ENCODE measurements around the gene IFT20. TPM values are rescaled to one million over a fixed set of nuclear protein-coding genes. Genes with fewer than 3 reads are reported as not detected.

Gene IFT20
- total and polyA plus RNA-seq, 10 of the 15 experiments (the other 5 are each of a cell fraction or from before 2014, with no cell fraction given), result 9.4 to 38.2 (median 19.1) TPM

DNA sequence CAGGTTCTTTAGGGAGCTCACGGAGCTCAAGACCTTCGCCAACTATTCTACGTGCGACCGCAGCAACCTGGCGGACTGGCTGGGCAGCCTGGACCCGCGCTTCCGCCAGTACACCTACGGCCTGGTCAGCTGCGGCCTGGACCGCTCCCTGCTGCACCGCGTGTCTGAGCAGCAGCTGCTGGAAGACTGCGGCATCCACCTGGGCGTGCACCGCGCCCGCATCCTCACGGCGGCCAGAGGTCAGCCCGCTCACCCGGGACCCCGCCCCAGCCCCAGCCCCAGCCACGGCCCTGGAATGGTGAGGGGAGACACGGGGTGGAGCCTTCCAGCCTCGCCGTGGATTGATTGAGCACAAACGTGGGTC, 49.7 kb upstream of the IFT20 start:
- Histone ChIP-seq H3K27ac (ENCODE audit: control insufficient read depth, insufficient read depth) (0 out of 2 replicates have a peak overlapping the region, but pooled peaks have one; percentile 1), H3K9ac (ENCODE audit: control insufficient read depth, insufficient read depth, low read length) (peak overlapping the region; percentile 58), H4K20me1 (ENCODE audit: control insufficient read depth, insufficient read depth) (no peaks in the 10 kb centered on the region), H2AFZ (ENCODE audit: control insufficient read depth, low read depth, low read length) (peak overlapping the region; percentile 61), H3K27me3 (replicated peaks in 1 of 2; ENCODE audit: control insufficient read depth in 2 of 2, insufficient read depth in 2 of 2, low read length in 1 of 2) (no peaks in the 10 kb centered on the region; a peak in 2 of 4 replicates), H3K4me2 (ENCODE audit: control insufficient read depth, insufficient read depth) (peak overlapping the region; percentile 82), H3K36me3 (ENCODE audit: control insufficient read depth in 2 of 2, insufficient read depth in 2 of 2, low read length in 1 of 2) (0 out of 4 replicates have a peak, but pooled peaks cover 0 to 3% of the 10 kb centered on the region in 2 experiments), H3K4me1 (ENCODE audit: control insufficient read depth, insufficient read depth, low read length) (no peaks in the 10 kb centered on the region), H3K79me2 (ENCODE audit: control insufficient read depth, insufficient read depth, low read length) (peaks cover 2% of the 10 kb centered on the region; the same call in 1 of the 2 replicates), H3K4me3 (peak overlapping the region; percentile 65), H3K9me3 (replicated peaks; ENCODE audit: control insufficient read depth, insufficient read depth, low read length) (no peaks in the 10 kb centered on the region)
- 6% methylated on average over 29 of the region's 29 CpGs for WGBS (ENCODE audit: insufficient coverage, insufficient replicate concordance, low lambda C conversion rate, missing lambda C conversion rate)
- no TSS peak for BruUV-seq (replicated peaks)
- no peak for FAIRE-seq
- ChIA-PET RAD21 (ENCODE audit: unreplicated experiment) (no interaction called here), SMC1A (ENCODE audit: uncharacterized antibody, unreplicated experiment) (no interaction called here), CTCF (interaction anchor here (3.6 kb wide), 1 partner anchor 32 kb away, joined by 14 read pairs; no protein-coding TSS in a partner anchor), POLR2A (interaction anchor here (0.5 kb wide), 1 partner anchor 181 kb away, joined by 4 read pairs; no protein-coding TSS in a partner anchor)
- in situ Hi-C loops (cut with MboI), result no loop called here
- TF ChIP-seq SREBF2 (IDR thresholded peaks at IDR 0.05; ENCODE audit: low read length) (no peak), MTA2 (IDR thresholded peaks at IDR 0.05; ENCODE audit: low read depth) (no peak), CBX3 (IDR thresholded peaks at IDR 0.05; ENCODE audit: borderline replicate concordance, low read depth) (no peak), CEBPZ (IDR thresholded peaks at IDR 0.05; ENCODE audit: low read depth, low read length) (no peak), MYC (IDR thresholded peaks at IDR 0.05; ENCODE audit: insufficient read depth, insufficient read length, insufficient replicate concordance, low read length, severe bottlenecking) (no peak), ESRRA (IDR thresholded peaks at IDR 0.05; ENCODE audit: low read length) (no peak), MYB (IDR thresholded peaks at IDR 0.05; ENCODE audit: borderline replicate concordance, low read depth, low read length) (no peak)
- peak; percentile 55 for ATAC-seq
- no peak for DNase-seq (ENCODE audit: low read depth, low spot score)
- intact Hi-C loops (cut with micrococcal nuclease; ENCODE audit: unreplicated experiment), result no loop called here
